Measurements from ENCODE around the gene CCL1. TPM values are rescaled to one million over a fixed set of nuclear protein-coding genes. Genes with fewer than 3 reads are reported as not detected.

CCL1 gene
- total and polyA plus RNA-seq, 2 of the 4 experiments (the other 2 are of a cell fraction), result not detected

GRCh38 chr17:34349751-34350150 lies 13.3 kb downstream of the CCL1 start:
- Histone ChIP-seq H2BK20ac (ENCODE audit: low read depth, low read length) (no peak overlapping the region), H3K9me1 (ENCODE audit: insufficient read depth, low read length) (no peaks in the 10 kb centered on the region), H3K79me1 (ENCODE audit: low read depth in 1 of 2, low read length in 2 of 2) (no peaks in the 10 kb centered on the region), H3K18ac (ENCODE audit: low read depth, low read length) (no peak overlapping the region), H3K27me3 (ENCODE audit: control insufficient read depth, insufficient read depth, low read length) (no peaks in the 10 kb centered on the region), H2AK9ac (replicated peaks; ENCODE audit: low read depth, low read length, poor library complexity) (no peak overlapping the region), H4K5ac (ENCODE audit: low read depth, low read length) (no peak overlapping the region), H3K14ac (replicated peaks; ENCODE audit: low read depth, low read length) (no peak overlapping the region), H2AK5ac (ENCODE audit: low read depth, low read length) (no peak overlapping the region), H3K4ac (ENCODE audit: low read depth, low read length) (no peak overlapping the region), H3K23ac (ENCODE audit: low read depth, low read length) (no peak overlapping the region), H3K9ac (ENCODE audit: low read depth, low read length) (no peak overlapping the region), H3K9me3 (ENCODE audit: control insufficient read depth, insufficient read depth, low read length) (peaks cover 2% of the 10 kb centered on the region), H3K56ac (ENCODE audit: extremely low read depth, insufficient read depth, low read length) (no peak overlapping the region), H3K4me3 (ENCODE audit: insufficient read depth, low read depth, low read length) (no peak overlapping the region), H3K27ac (ENCODE audit: insufficient read depth, low read length) (no peak overlapping the region), H4K91ac (ENCODE audit: insufficient read depth, low read depth, low read length) (no peak overlapping the region; the same call in 1 of the 2 replicates), H4K20me1 (ENCODE audit: insufficient read depth, low read length) (no peaks in the 10 kb centered on the region), H2BK15ac (ENCODE audit: low read depth, low read length) (no peak overlapping the region), H3K36me3 (ENCODE audit: control insufficient read depth, insufficient read depth, low read length) (no peaks in the 10 kb centered on the region), H2BK5ac (ENCODE audit: low read depth, low read length, poor library complexity, severe bottlenecking) (no peak overlapping the region), H3K4me1 (ENCODE audit: control insufficient read depth, insufficient read depth, low read length) (peaks cover 2% of the 10 kb centered on the region), H4K8ac (ENCODE audit: low read depth in 2 of 2, low read length in 2 of 2) (no peak overlapping the region), H3K4me2 (ENCODE audit: low read depth, low read length) (no peak overlapping the region), H2BK120ac (ENCODE audit: low read depth, low read length) (no peak overlapping the region), H2AFZ (replicated peaks; ENCODE audit: low read length, poor library complexity) (no peak overlapping the region)
- POLR2A ChIA-PET (ENCODE audit: unreplicated experiment), result no interaction called here
- TF ChIP-seq RFX5 (IDR thresholded peaks at IDR 0.05; ENCODE audit: low read depth, low read length), result no peak
- no TSS peak for BruUV-seq (replicated peaks)
- CTCF ChIA-PET, result interaction anchor here (1.8 kb wide), 1 partner anchor 12 kb away, joined by 7 read pairs; no protein-coding TSS in a partner anchor
- WGBS, 2 experiments (ENCODE audit: extremely low coverage in 2 of 2, insufficient read length in 1 of 2), result 100% methylated on average over 1 of the region's 4 CpGs; no CpG with 5 or more reads in 1 of the 2 experiments
- dilution Hi-C loops (cut with HindIII; ENCODE audit: low sequenced_read_pairs, unreplicated experiment) (no loop called here), intact Hi-C loops (cut with micrococcal nuclease) (loop anchor here (5.0 kb wide), 1 partner anchor 37 kb away; no protein-coding TSS in a partner anchor), in situ Hi-C loops (cut with MboI; ENCODE audit: low sequenced_read_pairs) (no loop called here)
- no peak for ATAC-seq (ENCODE audit: low read depth)
- no peak for DNase-seq

All from IMR-90 (cell line).